H1 (cell line): ENCODE results near the gene NSD2. TPM values are rescaled to one million over a fixed set of nuclear protein-coding genes. Genes with fewer than 3 reads are reported as not detected.

Experiments used
- CTCF ChIA-PET: fragments of 300-600 bp; sonication (Branson Sonifier 250); formaldehyde crosslinking; loops from one replicate; lab custom pipeline; 2021; ENCODE audit not compliant: partially characterized antibody; lab: Charles Lee
- POLR2A ChIA-PET: fragments of 300-600 bp; sonication (Branson Sonifier 250); formaldehyde crosslinking; loops from one replicate; lab custom pipeline; 2021; ENCODE audit warnings: inconsistent platforms; ENCODE audit not compliant: partially characterized antibody; lab: Charles Lee
- DNase-seq, 2 experiments: peaks; one replicate each; pipeline versions ENCODE4 v3.0.0 to v3.0.0-alpha.2; 2010 to 2022; ENCODE audit warnings: low spot score in 2 of 2, low read depth in 1 of 2, mixed read lengths in 1 of 2
- FAIRE-seq: peaks from 2 replicates; lab custom pipeline; 2011; peaks lifted over from hg19 to GRCh38; lab: Jason Lieb, UNC
- H2AFZ ChIP-seq: 2 replicates; pipeline ENCODE4 v1.8.1; 2012; ENCODE audit warnings: low read length, inconsistent platforms
- H2AK5ac ChIP-seq: 2 replicates; pipeline ENCODE4 v1.6.1; 2013; ENCODE audit warnings: low read depth, low read length
- H2BK120ac ChIP-seq: replicated peaks from 2 replicates; pipeline ENCODE3; 2013; ENCODE audit warnings: low read depth, low read length, inconsistent platforms
- H2BK12ac ChIP-seq: 2 replicates; pipeline ENCODE4 v1.6.1; 2013; ENCODE audit warnings: low read depth, low read length
- H2BK15ac ChIP-seq: 2 replicates; pipeline ENCODE4 v1.6.1; 2013; ENCODE audit warnings: low read length
- H2BK20ac ChIP-seq: 2 replicates; pipeline ENCODE4 v1.6.1; 2013; ENCODE audit warnings: low read length
- H2BK5ac ChIP-seq: 2 replicates; pipeline ENCODE4 v1.6.1; 2013; ENCODE audit warnings: low read depth, low read length
- H3K14ac ChIP-seq: 2 replicates; pipeline ENCODE4 v1.6.1; 2013; ENCODE audit warnings: inconsistent platforms; ENCODE audit not compliant: insufficient read length
- H3K18ac ChIP-seq: 2 replicates; pipeline ENCODE4 v1.6.1; 2013; ENCODE audit warnings: low read length; ENCODE audit errors: extremely low read depth
- H3K23ac ChIP-seq: 2 replicates; pipeline ENCODE4 v1.6.1; 2013; ENCODE audit warnings: inconsistent platforms; ENCODE audit not compliant: insufficient read length
- H3K23me2 ChIP-seq: 2 replicates; pipeline ENCODE4 v1.6.1; 2013; ENCODE audit warnings: low read depth, low read length
- H3K27ac ChIP-seq: 2 replicates; pipeline ENCODE4 v1.6.1; 2011; ENCODE audit warnings: low read depth, low read length, inconsistent platforms
- H3K27me3 ChIP-seq, 4 experiments: replicated peaks in 1 of 4; 1 replicate in 1 of 4; 2 replicates in 3 of 4; pipeline versions ENCODE4 v1.6.1 to v1.8.1; 2011 to 2013; ENCODE audit warnings: low read length in 3 of 4, mild to moderate bottlenecking in 3 of 4, inconsistent platforms in 2 of 4, mixed read lengths in 2 of 4, moderate library complexity in 1 of 4; ENCODE audit not compliant: control insufficient read depth in 3 of 4, insufficient read depth in 3 of 4; ENCODE audit errors: extremely low read depth in 1 of 4
- H3K36me3 ChIP-seq, 4 experiments: 2 replicates each; pipeline versions ENCODE4 v1.6.1 to v1.8.1; 2011 to 2013; ENCODE audit warnings: mild to moderate bottlenecking in 4 of 4, low read length in 3 of 4, moderate library complexity in 2 of 4, control low read depth in 1 of 4, inconsistent platforms in 1 of 4; ENCODE audit not compliant: insufficient read depth in 4 of 4, control insufficient read depth in 2 of 4
- H3K4ac ChIP-seq: replicated peaks from 2 replicates; pipeline ENCODE3; 2013; ENCODE audit warnings: low read length, low read depth, mixed read lengths, inconsistent platforms; ENCODE audit not compliant: insufficient read length
- H3K4me1 ChIP-seq, 4 experiments: replicated peaks in 1 of 4; 1 replicate in 1 of 4; 2 replicates in 3 of 4; pipeline versions ENCODE4 v1.6.1 to v1.8.1; 2011 to 2013; ENCODE audit warnings: low read length in 3 of 4, inconsistent platforms in 2 of 4, mixed read lengths in 1 of 4; ENCODE audit not compliant: insufficient read depth in 4 of 4, control insufficient read depth in 3 of 4
- H3K4me2 ChIP-seq, 2 experiments: 2 replicates each; pipeline versions ENCODE4 v1.6.1 to v1.8.1; 2011 to 2013; ENCODE audit warnings: low read depth in 2 of 2, low read length in 2 of 2, control low read depth in 1 of 2, inconsistent platforms in 1 of 2, mild to moderate bottlenecking in 1 of 2; ENCODE audit not compliant: insufficient read depth in 1 of 2
- H3K4me3 ChIP-seq, 4 experiments: fragments of 200-600, 300-600 bp in 1 of 4; sonication (generic), shearing (Covaris generic), sonication (Bioruptor Twin) in 1 of 4; 2 replicates each; pipeline versions ENCODE4 v1.5.1 to v1.8.1; 2011 to 2016; ENCODE audit warnings: low read length in 4 of 4, low read depth in 3 of 4, control low read depth in 2 of 4, inconsistent platforms in 2 of 4, mild to moderate bottlenecking in 2 of 4, mixed read lengths in 1 of 4, moderate library complexity in 1 of 4; ENCODE audit not compliant: insufficient read depth in 2 of 4; ENCODE audit errors: extremely low read depth in 1 of 4
- H3K56ac ChIP-seq: replicated peaks from 2 replicates; pipeline ENCODE3; 2013; ENCODE audit warnings: low read depth, mild to moderate bottlenecking, mixed read lengths, low read length, inconsistent platforms; ENCODE audit not compliant: insufficient read length
- H3K79me1 ChIP-seq: 2 replicates; pipeline ENCODE4 v1.6.1; 2013; ENCODE audit warnings: low read depth, low read length, control low read depth
- H3K79me2 ChIP-seq, 2 experiments: 2 replicates each; pipeline versions ENCODE4 v1.6.1 to v1.8.1; 2012 to 2013; ENCODE audit warnings: low read length in 2 of 2, mild to moderate bottlenecking in 2 of 2, inconsistent platforms in 1 of 2; ENCODE audit not compliant: insufficient read depth in 2 of 2, control insufficient read depth in 1 of 2
- H3K9ac ChIP-seq, 4 experiments: replicated peaks in 1 of 4; 1 replicate in 1 of 4; 2 replicates in 3 of 4; pipeline versions ENCODE4 v1.6.1 to v1.8.1; 2011 to 2013; ENCODE audit warnings: low read depth in 3 of 4, low read length in 3 of 4, control low read depth in 2 of 4, mild to moderate bottlenecking in 2 of 4, moderate library complexity in 2 of 4, inconsistent platforms in 1 of 4; ENCODE audit errors: extremely low read depth in 1 of 4
- H3K9me3 ChIP-seq, 2 experiments: 2 replicates each; pipeline versions ENCODE4 v1.6.1 to v1.8.1; 2012 to 2013; ENCODE audit warnings: mild to moderate bottlenecking in 2 of 2, moderate library complexity in 2 of 2, control low read depth in 1 of 2, inconsistent platforms in 1 of 2, low read depth in 1 of 2, low read length in 1 of 2, mixed read lengths in 1 of 2; ENCODE audit not compliant: insufficient read depth in 2 of 2
- H4K20me1 ChIP-seq, 2 experiments: replicated peaks in 1 of 2; 2 replicates each; pipeline versions ENCODE3 to v1.8.1; 2011 to 2013; ENCODE audit warnings: inconsistent platforms in 2 of 2, low read length in 2 of 2, mild to moderate bottlenecking in 1 of 2; ENCODE audit not compliant: insufficient read depth in 2 of 2, control insufficient read depth in 1 of 2
- H4K5ac ChIP-seq: 2 replicates; pipeline ENCODE4 v1.6.1; 2013; ENCODE audit warnings: low read length, low read depth, mixed read lengths, inconsistent platforms; ENCODE audit not compliant: insufficient read length
- H4K8ac ChIP-seq: 2 replicates; pipeline ENCODE4 v1.8.0; 2013; ENCODE audit warnings: mild to moderate bottlenecking, moderate library complexity, low read length, inconsistent platforms; ENCODE audit not compliant: insufficient read depth; ENCODE audit errors: extremely low read depth
- H4K91ac ChIP-seq: replicated peaks from 2 replicates; pipeline ENCODE3; 2013; ENCODE audit warnings: low read length, mixed read lengths, inconsistent platforms; ENCODE audit not compliant: insufficient read length
- BCL11A ChIP-seq, 2 experiments: IDR thresholded peaks; one replicate each; pipeline ENCODE4 v1.6.1; 2011; ENCODE audit warnings: low read depth in 2 of 2, low read length in 2 of 2, mild to moderate bottlenecking in 2 of 2
- CEBPB ChIP-seq: IDR thresholded peaks from 2 replicates; pipeline ENCODE4 v1.6.1; 2012; ENCODE audit warnings: low read depth, low read length
- JUN ChIP-seq: IDR thresholded peaks from 2 replicates; pipeline ENCODE4 v1.6.1; 2011; ENCODE audit warnings: low read depth, mild to moderate bottlenecking, improper control_type of control experiment, low read length
- KDM4A ChIP-seq: IDR thresholded peaks from one replicate; pipeline ENCODE4 v1.7.1; 2012; ENCODE audit warnings: low read depth, mild to moderate bottlenecking, moderate library complexity, low read length, inconsistent platforms; ENCODE audit not compliant: severe bottlenecking
- MAFK ChIP-seq: IDR thresholded peaks from 2 replicates; pipeline ENCODE4 v1.6.1; 2012; ENCODE audit warnings: low read depth, mild to moderate bottlenecking, improper control_type of control experiment, low read length
- NRF1 ChIP-seq: IDR thresholded peaks from 2 replicates; pipeline ENCODE4 v1.6.1; 2011; ENCODE audit warnings: mild to moderate bottlenecking, low read depth, low read length, improper control_type of control experiment
- POU5F1 ChIP-seq: IDR thresholded peaks from 2 replicates; pipeline ENCODE4 v1.6.1; 2011; ENCODE audit warnings: low read depth, mild to moderate bottlenecking, low read length, moderate library complexity
- SIN3A ChIP-seq, 2 experiments: IDR thresholded peaks in 1 of 2; conservative IDR thresholded peaks in 1 of 2; 2 replicates each; pipeline ENCODE4 v1.6.1; 2011 to 2012; ENCODE audit warnings: low read length in 2 of 2, improper control_type of control experiment in 1 of 2, low read depth in 1 of 2, mild to moderate bottlenecking in 1 of 2
- TAF1 ChIP-seq: IDR thresholded peaks from 2 replicates; pipeline ENCODE4 v1.6.1; 2011; ENCODE audit warnings: mild to moderate bottlenecking, low read depth, low read length
- TBP ChIP-seq: IDR thresholded peaks from 2 replicates; pipeline ENCODE4 v1.6.1; 2011; ENCODE audit warnings: low read depth, low read length, improper control_type of control experiment
- WGBS, 2 experiments: shearing (Covaris generic) in 1 of 2; methylation state at CpG; one replicate each; pipeline versions ENCODE4 v1.1.6 to v1.1.7; 2013 to 2015; ENCODE audit warnings: low lambda C conversion rate in 2 of 2, mixed read lengths in 2 of 2, inconsistent platforms in 1 of 2, low coverage in 1 of 2, missing lambda C conversion rate in 1 of 2; ENCODE audit not compliant: insufficient replicate concordance in 2 of 2, insufficient coverage in 1 of 2, insufficient read length in 1 of 2; ENCODE audit errors: extremely low coverage in 1 of 2, missing lambda C conversion rate in 1 of 2; 5-methylcytosine and 5-hydroxymethylcytosine counted together
- polyA plus RNA-seq, 7 experiments: library from polyadenylated mRNA; depleted of rRNA in 3 of 7; stranded (reverse) in 5 of 7; unstranded in 2 of 7; fragments of >200 nt in 5 of 7; fragments of 200-250 nt in 2 of 7; gene quantifications; 1 replicate in 5 of 7; 2 replicates in 1 of 7; 4 replicates in 1 of 7; pipeline versions ENCODE4 v1.2.1 to v1.2.3, GENCODE V29; 2011 to 2013; ENCODE audit warnings: missing spikeins in 2 of 7, mixed read lengths in 2 of 7
- total RNA-seq: library from RNA; stranded (reverse); fragmentation: NEBNext Ultra II Directional; extraction: Animal tissue kit (Norgen Biotek cat#: 25700); gene quantifications from 2 replicates; pipeline ENCODE4 v1.2.1, GENCODE V29; 2021

Gene NSD2
- total and polyA plus RNA-seq, 2 of the 8 experiments (the other 6 are each of a cell fraction or from before 2014, with no cell fraction given), result 26.7 to 129 TPM

- ChIA-PET CTCF (interaction anchor here (1.4 to 1.6 kb wide), 2 partner anchors 32 to 59 kb away, joined by 3 to 7 read pairs; no protein-coding TSS in a partner anchor), POLR2A (interaction anchor here (1.3 to 1.4 kb wide), 2 partner anchors 9 to 11 kb away, joined by 4 to 5 read pairs; no protein-coding TSS in a partner anchor)
- no peak overlapping the region for H3K27ac ChIP-seq
- no peak overlapping the region for H4K8ac ChIP-seq
- no peak overlapping the region for H2AK5ac ChIP-seq
- H3K23me2 ChIP-seq, result peaks cover 8% of the 10 kb centered on the region
- peaks cover 0 to 14% of the 10 kb centered on the region in 2 experiments; a peak in 2 of 4 replicates for H3K79me2 ChIP-seq
- no peak overlapping the region for H3K9ac ChIP-seq
- H3K4me3 ChIP-seq, result no peak overlapping the region
- no peak overlapping the region for H4K91ac ChIP-seq
- H4K5ac ChIP-seq, result no peak overlapping the region
- H4K20me1 ChIP-seq, result peaks cover 3 to 6% of the 10 kb centered on the region in 2 experiments
- no peak overlapping the region for H3K18ac ChIP-seq
- no peak overlapping the region for H2BK20ac ChIP-seq
- no peak overlapping the region for H2BK15ac ChIP-seq
- H3K9me3 ChIP-seq, result no peaks in the 10 kb centered on the region
- H2BK5ac ChIP-seq, result no peak overlapping the region
- no peak overlapping the region for H3K4me2 ChIP-seq
- H3K36me3 ChIP-seq, result no peaks in the 10 kb centered on the region
- no peak overlapping the region for H3K4ac ChIP-seq
- no peak for FAIRE-seq
- no peak overlapping the region for H3K23ac ChIP-seq
- no peak overlapping the region for H3K56ac ChIP-seq
- no peak overlapping the region for H2BK12ac ChIP-seq
- H3K4me1 ChIP-seq, result peaks cover 0 to 9% (median 2%) of the 10 kb centered on the region in 4 experiments; a peak in 6 of 7 replicates
- no peak overlapping the region for H3K14ac ChIP-seq
- peaks cover 3% of the 10 kb centered on the region; the same call in 1 of the 2 replicates for H3K79me1 ChIP-seq
- H3K27me3 ChIP-seq, result peaks cover 33 to 59% (median 57%) of the 10 kb centered on the region in 4 experiments
- H2BK120ac ChIP-seq, result no peak overlapping the region
- WGBS, 2 experiments, result 80% methylated on average over 5 of the region's 5 CpGs; no CpG with 5 or more reads in 1 of the 2 experiments
- no peak overlapping the region for H2AFZ ChIP-seq
- DNase-seq, result no peak
- no peak for TF ChIP-seq NRF1
- no peak for TF ChIP-seq SIN3A (conservative IDR thresholded peaks at IDR 0.05 in 1 of 2, IDR thresholded peaks at IDR 0.05 in 1 of 2; ENCODE audit: low read depth in 1 of 2, low read length in 2 of 2)
- no peak for TF ChIP-seq BCL11A (IDR thresholded peaks at IDR 0.05; ENCODE audit: low read depth in 2 of 2, low read length in 2 of 2)
- no peak for TF ChIP-seq CEBPB
- TF ChIP-seq TAF1, result no peak
- TF ChIP-seq KDM4A, result no peak
- no peak for TF ChIP-seq TBP
- no peak for TF ChIP-seq MAFK
- no peak for TF ChIP-seq JUN
- no peak for TF ChIP-seq POU5F1
Observed at GRCh38 chr4:1868293-1868692, 2.9 kb upstream of the NSD2 start.
